Stimulated activated CD8-positive, alpha-beta memory T cell treated with anti-CD3 and anti-CD28 coated beads, Interleukin-2, amount 100 ng/mL, for 1 hour (primary cell): ENCODE measurements around the gene AK8.

Experiments
- DNase-seq, 2 donors: peaks; one replicate each; pipeline ENCODE4 v3.0.0-alpha.2; 2020; ENCODE audit warnings: low read depth in 2 of 2

AK8 gene

DNA sequence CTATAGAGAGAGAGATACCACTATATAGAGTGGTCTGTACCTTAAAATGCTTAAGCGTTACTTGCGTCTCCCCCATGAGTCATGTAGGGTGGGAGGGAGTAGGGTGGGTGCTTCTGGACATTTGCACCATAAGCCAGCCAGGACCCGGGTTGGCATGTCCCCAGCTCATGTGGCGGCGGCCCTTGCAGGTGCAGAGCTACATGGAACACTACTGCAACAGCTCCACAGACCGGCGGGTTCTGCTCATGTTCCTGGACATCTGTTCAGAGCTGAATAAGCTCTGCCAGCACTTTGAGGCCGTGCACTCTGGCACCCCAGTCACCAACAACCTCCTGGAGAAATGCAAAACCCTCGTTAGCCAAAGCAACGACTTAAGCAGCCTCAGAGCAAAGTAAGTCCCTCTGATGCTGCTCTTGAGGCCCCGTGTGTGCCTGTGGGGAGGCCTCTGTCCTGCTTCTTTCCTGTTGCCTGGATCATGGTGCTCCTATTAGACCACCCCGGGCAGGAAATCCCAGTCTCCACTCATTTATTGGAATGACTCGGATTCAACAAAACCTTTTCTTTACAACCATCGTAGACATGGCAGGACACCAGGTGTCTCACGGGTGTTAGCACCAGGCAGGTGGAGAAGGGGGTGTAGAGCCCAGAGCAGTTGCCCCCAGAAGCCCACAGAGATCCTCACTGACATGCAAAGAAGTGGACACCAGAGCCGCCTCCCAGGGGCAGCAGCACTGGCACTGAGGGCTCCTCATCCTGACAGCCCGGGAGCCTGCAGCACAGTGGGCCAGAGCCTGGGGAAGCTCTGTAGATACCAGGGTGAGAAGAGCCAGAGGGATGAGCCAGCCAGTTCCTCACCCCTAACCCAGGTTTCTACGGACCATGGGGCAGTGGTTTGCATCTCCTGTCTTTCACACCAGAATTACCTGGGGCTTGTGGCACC, 9.4 kb upstream of the AK8 start:
- DNase-seq: no peak

DNA sequence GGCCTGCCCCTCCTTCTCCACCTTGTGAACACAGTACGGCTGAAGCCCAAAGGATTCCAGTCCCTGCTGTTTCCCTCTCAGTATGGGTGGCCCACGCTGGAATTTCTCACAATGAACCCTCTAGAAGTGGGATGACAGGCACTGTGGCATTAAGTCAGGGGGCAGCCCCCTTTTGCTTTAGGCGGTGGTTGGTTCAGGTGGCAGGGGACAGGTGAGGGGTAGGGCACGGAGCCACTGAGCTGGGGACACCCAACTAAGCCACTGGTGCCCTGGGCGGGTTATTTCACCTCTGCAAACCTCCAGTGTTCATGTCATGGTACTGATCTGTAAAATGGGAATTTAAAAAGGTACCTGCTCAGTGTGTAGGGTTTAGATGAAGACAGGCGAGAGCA, 8.2 kb upstream of the AK8 start:
- DNase-seq: no peak

DNA sequence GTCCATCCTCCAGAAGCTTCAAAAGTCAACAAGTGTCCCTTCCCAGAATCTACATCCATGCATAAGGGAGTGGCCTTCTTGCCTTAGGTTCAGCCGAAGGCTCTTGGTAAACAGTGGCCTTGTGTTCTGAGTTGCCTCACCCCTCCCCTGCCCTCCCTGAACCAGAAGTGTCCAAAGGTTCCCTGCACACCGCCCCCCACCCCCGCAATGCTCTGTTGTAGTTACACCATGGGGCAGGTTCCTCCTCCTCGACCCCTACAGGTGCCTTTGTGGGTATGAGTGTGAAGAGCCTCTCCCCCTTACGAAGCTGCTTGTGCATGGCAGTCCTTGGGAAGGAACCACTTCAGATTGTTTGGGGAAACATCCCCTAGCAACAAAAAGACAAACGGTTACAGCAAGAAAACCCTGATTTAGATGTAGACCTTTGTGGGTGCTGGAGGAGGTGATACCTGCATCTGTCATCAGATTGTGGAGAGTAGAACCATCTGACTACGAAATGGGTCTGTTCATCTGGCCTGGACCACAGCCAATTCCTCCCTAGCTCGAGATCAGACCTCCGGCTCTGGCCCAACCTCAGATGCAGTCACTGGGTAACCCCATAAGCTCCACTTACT, 7.7 kb upstream of the AK8 start:
- DNase-seq: no peak

DNA sequence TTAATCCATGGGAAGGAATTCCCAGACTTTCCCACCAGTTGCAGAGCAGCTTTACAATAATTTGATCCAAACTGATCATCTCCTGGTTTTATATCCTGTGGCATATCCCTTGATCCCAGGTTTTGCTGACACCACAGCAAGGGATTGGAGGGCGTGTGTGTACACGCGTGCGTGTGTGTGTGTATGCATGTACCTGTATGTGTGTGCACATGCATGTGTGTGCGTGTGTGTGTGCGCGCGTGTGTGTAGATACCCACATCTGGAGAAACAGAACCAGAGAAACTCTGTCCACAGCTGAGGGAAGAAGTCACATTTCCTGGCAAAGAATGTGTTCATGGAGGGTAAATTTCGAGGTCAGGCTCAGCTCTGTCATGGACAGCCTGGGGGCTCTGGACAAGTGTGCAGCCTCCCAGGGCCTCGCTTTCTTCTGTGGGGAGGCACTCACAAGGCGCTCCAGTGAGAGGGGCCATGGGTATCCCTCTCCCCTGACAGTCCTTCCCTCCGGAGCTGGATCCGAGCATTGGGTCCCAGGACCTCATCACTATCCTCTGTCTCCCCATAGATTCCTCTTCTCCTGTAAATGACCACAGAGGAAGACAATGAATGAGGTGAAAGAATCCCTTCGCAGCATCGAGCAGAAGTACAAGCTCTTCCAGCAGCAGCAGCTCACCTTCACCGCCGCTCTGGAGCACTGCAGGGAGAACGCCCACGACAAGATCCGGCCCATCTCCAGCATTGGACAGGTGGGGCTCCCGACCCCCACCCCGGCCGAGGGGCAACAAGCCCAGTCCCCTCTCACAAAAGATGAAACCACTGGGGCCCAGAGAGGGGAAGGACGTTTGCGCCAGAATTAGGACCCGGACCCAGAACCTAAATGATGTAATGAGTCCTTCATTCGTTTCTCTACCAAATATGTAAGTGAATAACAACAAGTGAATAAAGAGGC, 5.5 kb upstream of the AK8 start:
- no peak for DNase-seq

DNA sequence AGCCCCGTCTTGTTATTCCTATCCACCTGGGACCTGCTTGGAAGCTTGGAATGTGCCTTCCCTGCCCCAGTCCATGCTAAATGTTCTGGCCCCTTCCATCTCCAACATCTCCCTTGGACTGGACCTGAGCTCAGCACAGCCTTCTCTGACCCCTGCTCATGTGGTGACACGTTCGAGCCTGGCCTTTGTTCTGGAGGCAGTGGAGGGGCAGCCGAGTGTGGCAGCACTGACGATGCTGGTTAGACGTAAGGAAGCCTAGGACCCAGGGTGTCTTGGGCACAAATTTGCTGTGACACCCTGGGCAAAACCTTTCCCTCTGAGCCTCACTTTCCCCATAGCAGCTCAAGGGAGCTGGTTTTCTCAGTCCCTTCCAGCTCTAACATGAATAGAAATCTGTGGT, 4.5 kb upstream of the AK8 start:
- DNase-seq: no peak

DNA sequence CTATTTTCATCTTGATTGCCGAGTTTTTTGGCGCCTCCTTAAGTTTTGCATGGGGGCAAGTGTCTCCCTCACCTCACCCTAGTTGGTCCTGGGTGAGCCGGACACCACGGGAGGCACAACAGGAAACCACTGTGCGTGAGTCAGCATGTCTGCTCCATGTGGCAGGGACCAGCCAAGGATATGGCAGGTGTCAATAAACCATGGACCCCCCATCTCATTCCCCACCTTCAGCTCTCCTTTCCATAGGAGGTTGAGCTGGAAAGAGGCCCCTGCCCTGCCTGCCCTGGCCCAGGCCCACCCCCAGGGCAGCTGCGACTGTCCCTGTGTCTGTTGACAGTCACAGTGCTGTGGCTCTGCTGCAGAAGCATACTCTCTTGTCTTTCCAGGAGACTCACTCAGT, 3.7 kb upstream of the AK8 start:
- no peak for DNase-seq

DNA sequence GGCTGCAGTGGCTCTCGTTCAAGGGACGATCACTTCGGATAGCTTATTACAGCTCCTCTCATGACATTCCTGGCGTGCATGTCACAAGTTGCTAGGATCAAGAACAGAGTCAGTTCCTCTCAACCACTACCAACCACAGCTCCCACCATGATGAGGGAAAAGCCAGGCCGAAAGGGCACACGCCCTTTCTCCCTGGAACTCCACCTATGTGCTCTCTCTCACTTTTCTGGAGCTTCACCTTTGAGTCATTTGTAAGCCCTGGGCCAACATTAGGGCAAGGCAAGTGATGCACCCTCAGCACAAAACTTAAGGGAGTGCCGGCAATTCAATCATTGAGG, 2.2 kb upstream of the AK8 start:
- no peak for DNase-seq

DNA sequence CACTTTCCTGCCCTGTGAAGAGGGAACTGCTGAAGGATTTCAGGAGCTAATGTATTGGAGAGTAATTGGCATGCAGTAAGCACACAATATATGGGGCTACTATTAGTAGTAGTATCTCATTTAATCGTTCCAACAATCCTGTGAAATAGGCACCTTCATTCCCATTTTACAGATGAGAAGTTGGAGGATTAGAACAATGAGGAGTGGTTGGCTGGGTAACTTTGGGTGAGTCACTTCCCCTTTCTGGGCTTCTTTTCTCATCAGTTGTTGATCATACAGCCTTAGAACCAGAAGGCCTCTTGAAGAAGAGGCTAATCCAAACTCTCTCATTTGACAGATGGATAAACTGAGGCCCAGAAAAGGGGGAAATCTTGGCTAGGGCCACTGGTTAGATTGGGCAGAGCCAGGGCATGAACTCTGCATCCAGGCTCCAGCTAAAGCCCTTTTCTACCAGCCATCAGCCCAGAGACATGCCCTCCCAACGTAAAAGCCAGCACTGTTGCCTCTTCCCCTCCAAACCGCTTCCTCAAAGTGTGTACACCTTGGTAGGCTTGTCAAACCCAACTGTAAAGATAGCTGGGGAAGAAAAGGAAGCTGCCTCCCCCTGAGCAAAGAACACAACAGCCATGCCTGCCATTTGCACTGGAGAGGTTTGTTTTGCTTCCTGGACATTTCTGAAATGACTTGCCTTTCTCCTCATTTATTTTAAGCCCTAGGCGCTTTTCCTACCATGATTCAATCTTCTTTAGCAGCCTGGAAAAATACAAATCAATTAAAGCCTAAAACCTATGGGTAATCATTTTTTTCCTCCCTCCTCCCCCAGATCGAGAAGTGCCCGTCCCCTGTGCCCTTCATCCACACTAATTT, 1.6 kb upstream of the AK8 start:
- no peak for DNase-seq

DNA sequence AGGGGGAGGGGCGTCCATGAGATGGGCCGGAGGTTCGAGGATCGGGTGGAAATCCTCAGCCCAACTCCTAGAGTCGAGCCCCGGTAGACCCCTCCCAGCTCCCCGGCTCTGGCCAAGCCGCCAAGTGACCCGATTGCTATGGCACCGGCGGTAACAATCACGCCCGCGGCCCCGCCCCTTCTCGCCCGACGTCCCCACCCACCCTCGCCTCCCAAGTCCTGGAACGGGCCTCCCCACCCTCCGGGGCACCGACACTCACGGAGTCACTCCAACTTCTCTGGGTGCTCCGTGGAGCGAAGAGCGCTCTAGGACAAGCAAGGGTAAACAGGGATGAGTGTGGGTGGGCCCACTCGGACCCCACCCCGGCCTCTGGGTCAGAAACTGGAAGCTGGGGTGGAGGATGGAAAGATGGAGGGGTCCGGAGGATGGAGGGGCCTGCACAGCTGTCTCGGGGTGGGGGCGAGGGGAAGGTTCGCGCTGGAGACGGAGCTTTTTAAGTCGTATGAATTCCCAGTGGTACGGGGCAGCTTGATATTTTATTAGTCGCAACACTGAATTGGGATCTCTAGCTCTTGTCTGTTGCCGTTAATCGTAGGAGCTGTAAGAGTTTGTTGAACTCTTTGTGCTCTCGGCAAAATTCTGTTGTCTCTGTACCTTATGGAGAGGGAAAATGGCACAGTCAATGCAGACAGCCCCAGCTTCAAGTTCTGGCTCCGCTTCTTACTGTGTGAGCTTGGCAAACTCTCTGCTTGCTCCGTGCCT, 792 bp upstream of the AK8 start, which contains the start of gene SPACA9:
SPACA9 (plus strand) TSS at position 204 of the 762 bp plus-strand sequence. CDS start 5,050 bp downstream, outside the sequence.
- DNase-seq: peak in 1 of 2 donors; percentile 10

DNA sequence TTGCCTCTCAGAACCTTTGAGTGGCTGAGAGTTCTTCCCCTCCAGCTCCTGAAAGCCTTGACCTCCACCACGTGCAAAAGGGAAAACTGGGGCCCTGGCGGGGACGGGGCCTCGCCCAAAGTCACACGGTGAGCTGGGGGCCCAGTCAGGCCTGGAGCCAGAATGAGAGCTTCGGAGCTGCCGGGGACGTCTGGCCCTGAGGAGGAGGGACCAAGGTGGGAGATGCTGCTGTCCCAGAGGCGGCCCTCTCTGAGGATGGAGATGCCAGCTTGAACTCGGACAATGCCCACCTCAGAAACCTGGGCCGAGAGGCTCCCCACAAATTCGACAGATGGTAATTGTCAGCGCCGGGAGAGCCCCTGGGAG, 643 bp downstream of the AK8 start:
- no peak for DNase-seq

DNA sequence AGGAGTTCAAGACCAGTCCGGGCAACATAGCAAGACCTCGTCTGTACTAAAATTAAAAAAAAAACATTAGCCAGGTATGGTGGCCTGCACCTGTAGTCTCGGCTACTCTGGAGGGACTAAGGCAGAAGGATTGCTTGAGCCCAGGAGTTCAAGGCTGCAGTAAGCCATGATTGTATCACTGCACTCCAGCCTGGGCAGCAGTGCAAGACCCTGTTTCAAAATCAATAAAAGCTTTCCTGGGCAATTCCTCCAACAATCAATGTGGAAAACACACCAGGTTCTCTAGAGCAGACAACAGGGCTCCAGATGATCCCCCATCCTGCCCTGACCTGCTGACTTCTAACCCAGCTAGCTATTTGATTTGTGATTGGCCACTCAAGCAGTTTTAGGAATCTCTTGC, 1.2 kb downstream of the AK8 start:
- no peak for DNase-seq

DNA sequence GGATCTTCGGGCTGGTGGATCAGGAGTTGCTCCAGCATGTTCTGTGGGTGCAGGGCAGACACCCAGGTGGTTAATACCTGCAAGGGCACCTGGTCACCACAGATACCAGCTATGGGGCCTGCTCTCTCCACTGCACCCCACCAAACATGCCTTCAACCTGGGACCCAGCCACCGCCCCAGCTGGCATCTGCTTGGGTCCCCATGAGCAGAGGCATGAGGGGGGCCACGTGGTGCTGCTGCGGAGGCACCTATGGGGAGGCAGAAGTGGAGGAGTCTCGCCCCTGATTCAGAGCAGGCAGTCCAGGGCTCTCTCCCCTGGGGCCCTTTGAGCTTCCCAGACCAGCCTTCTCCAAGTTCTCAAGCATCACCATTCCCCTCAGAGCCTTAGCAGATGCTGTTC, 2.9 kb downstream of the AK8 start:
- DNase-seq: no peak

DNA sequence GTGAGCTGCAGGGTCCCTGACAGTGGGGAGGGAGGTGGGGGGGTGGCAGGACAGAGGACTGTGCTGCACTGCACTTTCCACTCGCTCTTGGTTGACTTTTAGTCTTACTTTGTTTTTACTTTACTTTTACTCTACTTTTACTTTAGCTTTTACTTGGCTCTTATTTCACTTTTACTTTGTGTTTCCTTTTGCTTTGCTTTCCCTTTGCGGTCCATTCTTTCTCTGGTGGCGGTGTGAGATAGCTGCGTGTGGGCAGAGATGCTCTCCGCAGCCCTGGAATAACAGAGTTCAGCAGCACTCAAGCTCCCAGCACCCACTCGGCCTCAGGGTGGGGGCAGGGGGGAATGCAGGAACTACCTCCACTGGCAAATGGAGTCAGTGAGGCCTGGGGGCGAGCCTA, 4.7 kb downstream of the AK8 start:
- DNase-seq: no peak

DNA sequence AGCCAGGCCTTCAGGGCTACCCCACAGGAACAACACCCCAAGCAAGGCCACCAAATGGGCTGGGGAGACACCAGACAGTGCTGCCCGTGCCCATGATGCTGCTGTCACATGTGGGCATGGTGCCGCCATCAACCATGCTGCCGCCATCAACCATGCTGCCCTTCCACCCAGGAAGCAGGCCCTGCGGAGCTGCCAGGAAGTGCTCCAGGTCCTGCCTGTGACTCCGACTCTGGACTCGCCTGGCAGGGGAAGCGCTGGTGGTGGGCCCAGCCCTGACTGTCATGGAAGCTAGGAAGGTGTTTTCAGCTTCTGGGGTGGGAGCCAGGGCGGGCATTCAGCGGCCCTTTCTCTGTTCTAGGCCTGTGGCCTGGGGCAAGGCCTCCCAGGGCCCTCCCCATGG, 8.8 kb downstream of the AK8 start:
- no peak for DNase-seq

DNA sequence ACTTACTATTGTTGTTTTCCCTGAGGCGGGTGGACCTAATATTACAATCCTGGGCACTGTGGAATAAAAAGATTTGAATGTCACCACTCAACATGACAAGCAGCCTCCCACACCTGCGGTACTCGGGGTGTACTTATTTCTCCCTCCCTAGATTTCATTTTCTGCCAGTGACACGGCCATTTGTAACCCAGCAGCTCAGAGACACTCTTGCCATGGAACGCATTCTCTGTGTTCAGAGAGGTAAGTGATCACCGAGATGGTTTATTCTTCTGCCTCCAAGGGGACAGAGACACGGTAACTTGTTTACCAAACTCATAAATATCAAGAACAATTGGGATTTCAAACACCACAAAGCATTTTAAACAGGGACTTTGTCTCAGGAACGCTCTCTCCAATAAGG, 11.2 kb downstream of the AK8 start:
- no peak for DNase-seq

DNA sequence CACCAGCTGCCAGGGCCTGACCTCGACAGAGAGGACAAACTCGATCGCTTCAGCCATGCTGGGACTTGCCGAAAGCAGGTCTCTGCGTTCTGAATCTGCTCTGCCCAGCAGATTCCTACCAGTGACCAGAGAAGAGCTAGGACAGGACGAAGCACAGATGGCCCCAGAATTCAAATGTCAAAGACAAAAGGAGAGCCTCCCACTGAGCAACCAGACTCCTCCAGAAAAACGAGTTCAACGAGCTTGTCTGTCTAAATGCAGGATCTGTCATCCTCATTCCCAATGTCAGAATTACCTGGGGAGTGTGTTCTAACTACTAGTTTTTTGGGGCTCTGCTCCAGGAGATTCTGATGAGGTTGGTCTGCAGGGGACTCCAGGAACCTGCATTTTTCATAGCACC, 13.4 kb downstream of the AK8 start:
- DNase-seq: no peak

DNA sequence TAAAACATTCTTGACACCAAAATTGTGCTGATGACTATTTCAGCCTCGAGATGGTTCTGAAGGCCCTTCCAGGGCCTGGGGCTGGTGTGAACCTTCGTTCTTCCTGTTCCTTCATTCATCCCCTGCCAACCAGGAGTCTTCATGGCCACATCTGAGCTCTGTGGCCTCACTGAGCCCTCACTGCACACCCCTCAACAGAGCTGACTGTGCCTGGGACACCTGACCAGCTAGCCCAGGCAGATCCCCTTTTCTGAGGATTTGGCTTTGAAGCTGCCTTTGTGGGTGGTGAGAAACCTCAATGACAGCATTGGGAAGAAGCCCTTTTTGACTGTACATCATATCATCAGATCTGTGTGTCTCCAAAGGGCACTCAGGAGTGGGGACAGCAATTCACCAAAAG, 13.8 kb downstream of the AK8 start:
- DNase-seq: no peak

DNA sequence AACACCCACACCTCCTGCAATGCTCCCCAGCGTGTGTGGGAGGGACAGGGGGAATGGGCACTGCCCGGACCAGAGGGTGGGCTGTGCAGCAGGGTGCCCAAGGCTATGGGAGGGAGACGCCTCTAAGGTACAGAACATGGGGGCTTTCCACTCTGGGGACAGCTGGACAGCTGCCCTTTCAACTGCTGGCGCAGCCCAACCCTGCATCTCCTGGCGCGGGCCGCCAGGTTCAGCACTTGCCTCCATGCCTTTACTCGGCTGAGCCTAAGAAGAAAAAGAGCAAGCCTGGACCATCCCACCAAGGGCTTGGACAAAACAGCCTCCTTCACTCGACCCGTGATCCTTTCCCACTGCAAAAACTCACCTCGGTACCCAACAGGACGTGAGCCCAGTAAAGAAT, 15.0 kb downstream of the AK8 start:
- DNase-seq: no peak

DNA sequence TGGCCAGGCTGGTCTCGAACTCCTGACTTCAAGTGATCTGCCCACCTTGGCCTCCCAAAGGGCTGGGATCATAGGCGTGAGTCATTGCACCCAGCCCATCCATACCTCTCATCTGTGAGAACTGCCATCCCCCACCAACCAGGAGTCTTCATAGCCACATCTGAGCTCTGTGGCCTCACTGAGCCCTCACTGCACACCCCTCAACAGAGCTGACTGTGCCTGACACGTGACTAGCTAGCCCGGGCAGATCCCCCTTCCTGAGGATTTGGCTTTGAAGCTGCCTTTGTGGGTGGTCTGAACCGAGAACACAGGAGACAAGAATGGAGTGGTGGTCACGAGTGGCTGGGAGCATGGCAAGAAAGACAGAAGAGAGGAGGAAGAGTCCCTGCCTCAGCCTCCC, 15.6 kb downstream of the AK8 start:
- no peak for DNase-seq

DNA sequence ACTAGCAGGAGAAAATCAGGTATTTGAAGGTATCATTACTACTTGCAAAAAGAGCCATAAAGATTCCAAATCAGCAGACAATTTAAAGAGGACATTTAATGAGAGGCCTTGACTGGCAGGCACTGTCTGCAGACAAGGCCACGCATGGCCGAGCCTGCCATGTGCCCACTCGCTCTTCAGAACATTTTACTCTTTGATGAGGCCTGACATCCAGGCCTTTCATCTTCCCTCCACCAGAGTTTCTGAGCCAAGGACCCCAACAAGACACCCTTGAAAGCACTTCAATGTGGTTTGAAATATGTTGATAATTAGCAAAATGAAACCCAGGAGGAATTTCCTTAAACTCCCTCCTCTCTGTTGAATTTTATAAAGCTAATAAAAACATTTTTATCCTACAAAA, 16.4 kb downstream of the AK8 start:
- DNase-seq: no peak

DNA sequence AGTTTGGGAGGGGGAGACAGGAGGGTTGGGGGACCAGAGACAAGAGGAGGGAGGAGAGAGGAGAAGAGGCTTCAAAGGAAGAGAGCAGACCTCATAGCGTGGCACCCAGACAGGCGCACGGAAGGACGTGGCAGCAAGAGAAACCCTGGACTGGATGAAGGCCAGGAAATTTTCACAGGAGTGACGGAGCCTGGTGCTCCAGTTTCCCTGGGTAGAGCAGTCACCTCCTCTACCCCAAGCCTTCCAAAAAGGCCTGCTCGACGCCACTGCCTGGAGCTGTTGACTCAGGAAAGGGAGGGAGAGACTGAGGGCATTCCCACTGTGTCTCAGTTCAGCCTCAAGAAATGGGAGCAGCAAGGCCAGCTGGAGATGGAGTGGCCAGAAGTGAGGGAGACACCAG, 19.3 kb downstream of the AK8 start:
- DNase-seq: no peak
